ENCODE data around the gene ST8SIA2.

ST8SIA2 gene

GRCh38 chr15:92399271-92399950, 5.7 kb downstream of the ST8SIA2 start:
- no peak for DNase-seq (ENCODE audit: low read depth)

- DNase-seq (ENCODE audit: low read depth), result no peak
Observed at GRCh38 chr15:92400573-92400972, 6.9 kb downstream of the ST8SIA2 start.

GRCh38 chr15:92400980-92401787, 7.5 kb downstream of the ST8SIA2 start:
- DNase-seq (ENCODE audit: low read depth), result no peak

DNA sequence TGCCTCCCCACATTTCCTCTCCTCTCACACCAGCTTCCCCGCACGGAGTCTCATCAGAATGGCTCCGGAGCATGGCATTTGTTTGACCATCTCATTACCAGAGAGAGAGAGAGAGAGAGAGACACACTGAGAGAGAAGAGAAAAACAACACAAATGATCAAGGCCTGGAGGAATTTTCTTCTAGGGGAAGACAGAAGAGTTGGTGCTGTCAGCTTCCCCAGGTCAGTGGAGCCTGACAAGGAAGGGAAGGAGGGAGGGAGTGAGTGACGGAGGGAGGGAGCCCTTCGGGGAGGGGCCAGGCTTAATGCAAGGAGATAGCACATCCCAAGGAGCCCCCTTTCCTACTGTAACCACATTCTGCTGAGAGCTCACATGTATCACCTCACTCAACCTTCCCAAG, 9.1 kb downstream of the ST8SIA2 start:
- DNase-seq (ENCODE audit: low read depth), result no peak

GRCh38 chr15:92405942-92406341, 12.3 kb downstream of the ST8SIA2 start:
- no peak for DNase-seq (ENCODE audit: low read depth)

GRCh38 chr15:92407321-92407720, 13.6 kb downstream of the ST8SIA2 start:
- no peak for DNase-seq (ENCODE audit: low read depth)

GRCh38 chr15:92407916-92408315, 14.2 kb downstream of the ST8SIA2 start:
- no peak for DNase-seq (ENCODE audit: low read depth)

- DNase-seq (ENCODE audit: low read depth), result no peak
Observed at GRCh38 chr15:92409006-92409405, 15.3 kb downstream of the ST8SIA2 start.

- no peak for DNase-seq (ENCODE audit: low read depth)
Observed at GRCh38 chr15:92409521-92409920, 15.8 kb downstream of the ST8SIA2 start.

- no peak for DNase-seq (ENCODE audit: low read depth)
Observed at GRCh38 chr15:92410537-92410936, 16.9 kb downstream of the ST8SIA2 start.

DNA sequence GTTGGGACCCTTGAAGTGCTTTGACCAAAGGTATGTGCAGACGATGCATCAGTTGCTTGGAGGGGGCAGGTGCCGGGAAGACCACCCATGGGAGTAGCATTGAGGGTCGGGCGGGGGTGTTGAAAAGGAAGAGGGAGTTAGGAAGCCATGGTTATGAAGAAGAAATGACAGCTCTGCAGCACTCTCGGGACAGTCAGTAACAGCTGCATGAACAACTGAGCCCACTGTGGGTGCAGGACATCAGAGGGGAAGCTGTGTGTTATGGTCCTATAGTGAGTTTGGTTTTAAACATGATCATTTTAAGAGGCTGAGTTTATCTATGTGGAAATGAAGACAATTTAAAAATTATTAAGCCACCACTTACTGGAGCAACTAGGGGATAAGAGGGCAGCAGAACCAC, 17.6 kb downstream of the ST8SIA2 start:
- DNase-seq (ENCODE audit: low read depth), result no peak

GRCh38 chr15:92413510-92413909, 19.8 kb downstream of the ST8SIA2 start:
- DNase-seq (ENCODE audit: low read depth), result no peak

DNA sequence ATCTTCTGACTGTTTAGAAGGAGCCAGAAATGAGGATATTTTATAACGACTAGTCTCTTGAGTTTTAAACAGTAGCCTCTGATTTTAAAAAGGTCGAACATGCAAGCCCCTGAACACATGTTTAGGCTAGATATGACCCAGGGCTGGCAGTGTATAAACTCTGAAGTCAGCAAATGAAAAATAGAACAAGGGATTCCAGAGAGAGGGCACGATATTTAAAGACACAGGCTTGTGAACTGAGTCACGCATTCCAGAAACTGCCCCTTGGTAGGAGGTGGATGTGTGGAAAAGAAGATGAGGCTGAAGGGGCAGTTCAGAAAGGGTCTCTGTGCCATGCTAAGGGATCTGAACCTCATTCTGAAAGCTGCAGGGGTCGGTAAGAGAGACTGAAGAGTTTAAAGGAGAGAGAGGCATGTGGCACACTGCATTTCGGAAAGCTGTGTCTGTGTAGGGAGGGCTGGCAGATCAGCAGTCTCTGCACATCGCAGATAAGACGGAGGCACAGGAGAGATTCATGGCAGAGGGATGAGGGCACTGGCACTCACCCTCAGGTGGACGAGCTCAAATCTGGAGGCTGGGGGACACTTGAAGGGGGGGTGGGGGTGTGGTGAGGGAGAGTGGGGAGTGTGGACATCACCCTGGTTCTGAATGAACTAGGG, 22.1 kb downstream of the ST8SIA2 start:
- DNase-seq (ENCODE audit: low read depth), result no peak

GRCh38 chr15:92416557-92416956, 22.9 kb downstream of the ST8SIA2 start:
- no peak for DNase-seq (ENCODE audit: low read depth)

GRCh38 chr15:92417716-92418115, 24.0 kb downstream of the ST8SIA2 start:
- no peak for DNase-seq (ENCODE audit: low read depth)

- DNase-seq (ENCODE audit: low read depth), result no peak
Observed at GRCh38 chr15:92418864-92419263, 25.2 kb downstream of the ST8SIA2 start.

DNA sequence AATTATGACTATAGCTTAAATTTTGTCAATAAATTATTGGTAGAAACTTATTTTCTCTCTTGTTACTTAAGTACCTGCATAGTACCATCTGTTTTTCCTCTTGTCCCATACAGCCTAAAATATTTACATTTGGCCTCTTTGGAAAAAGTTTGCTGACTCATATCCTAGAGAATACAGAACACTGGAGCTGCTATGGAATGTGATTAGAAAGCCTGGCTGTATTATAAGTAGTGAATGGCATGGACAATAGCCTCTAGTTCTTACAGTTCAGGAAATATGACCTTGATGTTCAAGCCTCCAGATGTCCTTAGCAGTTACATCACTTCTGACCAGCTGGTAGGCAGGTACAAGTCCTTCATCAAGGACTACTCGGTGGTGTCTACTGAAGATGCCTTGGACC, 28.3 kb downstream of the ST8SIA2 start:
- no peak for DNase-seq (ENCODE audit: low read depth)

- DNase-seq (ENCODE audit: low read depth), result no peak
Observed at GRCh38 chr15:92425578-92426225, 32.0 kb downstream of the ST8SIA2 start.

GRCh38 chr15:92429378-92430068, 35.8 kb downstream of the ST8SIA2 start:
- DNase-seq (ENCODE audit: low read depth), result no peak

GRCh38 chr15:92430069-92430440, 36.4 kb downstream of the ST8SIA2 start:
- no peak for DNase-seq (ENCODE audit: low read depth)

- no peak for DNase-seq (ENCODE audit: low read depth)
Observed at GRCh38 chr15:92435145-92435544, 41.5 kb downstream of the ST8SIA2 start.

DNA sequence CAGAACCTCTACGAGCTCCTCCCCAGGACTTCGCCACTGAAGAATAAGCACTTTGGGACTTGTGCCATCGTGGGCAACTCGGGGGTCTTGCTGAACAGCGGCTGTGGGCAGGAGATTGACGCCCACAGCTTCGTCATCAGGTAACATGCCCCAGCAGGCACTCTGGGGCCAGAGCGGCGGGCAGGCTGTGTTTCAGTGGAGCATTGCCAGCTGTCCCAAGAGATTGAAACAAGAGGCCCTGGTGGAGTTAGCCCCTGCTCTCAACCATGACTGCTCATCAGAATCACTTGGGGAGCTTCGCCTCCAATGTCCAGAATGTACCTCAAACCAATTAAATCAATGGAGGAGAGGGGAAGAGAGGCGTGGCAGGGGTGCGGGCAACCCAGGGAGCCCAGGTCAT, 44.8 kb downstream of the ST8SIA2 start:
- DNase-seq (ENCODE audit: low read depth), result no peak
